GM12801 (cell line): Measurements from ENCODE around the gene TOB2.

Source experiments
- CTCF ChIP-seq: IDR thresholded peaks from one replicate; pipeline ENCODE4 v1.5.1; 2011; ENCODE audit warnings: control low read depth; ENCODE audit not compliant: insufficient read length; ENCODE audit errors: extremely low read depth

TOB2 gene

GRCh38 chr22:41425660-41426365 lies 20.8 kb downstream of the TOB2 start:
- no peak for TF ChIP-seq CTCF

- TF ChIP-seq CTCF = no peak
Measured at GRCh38 chr22:41418717-41419116, 27.9 kb downstream of the TOB2 start.

- no peak for TF ChIP-seq CTCF
Measured at GRCh38 chr22:41417622-41418390, 28.8 kb downstream of the TOB2 start.

- TF ChIP-seq CTCF = no peak
Measured at GRCh38 chr22:41415554-41415953, 31.0 kb downstream of the TOB2 start.

- TF ChIP-seq CTCF = no peak
Measured at GRCh38 chr22:41411021-41411851, 35.4 kb downstream of the TOB2 start.

GRCh38 chr22:41410311-41410751 lies 36.3 kb downstream of the TOB2 start:
- TF ChIP-seq CTCF = no peak

GRCh38 chr22:41408665-41409064 lies 37.9 kb downstream of the TOB2 start:
- no peak for TF ChIP-seq CTCF
